DOHH2 (cell line): Measurements from ENCODE around the gene AK1.

Experiments used
- H3F3A ChIP-seq: fragments of 200-600 bp; sonication (generic), shearing (Covaris generic); 2 replicates; pipeline ENCODE4 v1.6.0; 2016; ENCODE audit warnings: antibody characterized with exemption, mild to moderate bottlenecking; ENCODE audit not compliant: control insufficient read depth, insufficient read depth
- H3K27ac ChIP-seq: fragments of 200-600 bp; sonication (generic); 2 replicates; pipeline ENCODE4 v1.5.1; 2014; ENCODE audit warnings: low read depth, mild to moderate bottlenecking, low read length, moderate library complexity
- H3K27me3 ChIP-seq: fragments of 200-600 bp; sonication (generic); 2 replicates; pipeline ENCODE4 v1.6.1; 2014; ENCODE audit warnings: mild to moderate bottlenecking, low read length, mixed read lengths; ENCODE audit not compliant: control insufficient read depth
- H3K36me3 ChIP-seq: fragments of 200-600 bp; sonication (generic); 2 replicates; pipeline ENCODE4 v1.6.1; 2014; ENCODE audit warnings: mild to moderate bottlenecking, low read length, moderate library complexity, mixed read lengths; ENCODE audit not compliant: control insufficient read depth
- H3K4me1 ChIP-seq: fragments of 200-600 bp; sonication (generic); 2 replicates; pipeline ENCODE4 v1.6.1; 2014; ENCODE audit warnings: mild to moderate bottlenecking, low read length, mixed read lengths; ENCODE audit not compliant: control insufficient read depth
- H3K4me2 ChIP-seq: fragments of 200-600 bp; sonication (generic); 2 replicates; pipeline ENCODE4 v1.6.0; 2014; ENCODE audit warnings: mild to moderate bottlenecking, low read length, moderate library complexity
- H3K4me3 ChIP-seq: fragments of 200-600 bp; sonication (generic); 2 replicates; pipeline ENCODE4 v1.5.1; 2014; ENCODE audit warnings: mild to moderate bottlenecking, low read length, mixed read lengths
- H3K79me2 ChIP-seq: fragments of 200-600 bp; sonication (generic); 2 replicates; pipeline ENCODE4 v1.6.1; 2014; ENCODE audit warnings: mild to moderate bottlenecking, low read length, mixed read lengths; ENCODE audit not compliant: control insufficient read depth
- H3K9me2 ChIP-seq: fragments of 200-600 bp; sonication (generic); replicated peaks from 2 replicates; pipeline ENCODE4 v1.6.1; 2014; ENCODE audit warnings: mild to moderate bottlenecking, low read length, mixed read lengths; ENCODE audit not compliant: control insufficient read depth
- H3K9me3 ChIP-seq: fragments of 200-600 bp; sonication (generic); 2 replicates; pipeline ENCODE4 v1.6.1; 2014; ENCODE audit warnings: antibody characterized with exemption, low read length, mixed read lengths; ENCODE audit not compliant: control insufficient read depth, insufficient read depth
- H4K20me1 ChIP-seq: fragments of 200-600 bp; sonication (generic); 2 replicates; pipeline ENCODE4 v1.6.0; 2014; ENCODE audit warnings: low read depth, mild to moderate bottlenecking, antibody characterized with exemption, low read length, moderate library complexity; ENCODE audit not compliant: control insufficient read depth, insufficient read depth
- CTCF ChIP-seq: fragments of 200-600 bp; sonication (generic); IDR thresholded peaks from one replicate; pipeline ENCODE4 v1.5.1; 2014; ENCODE audit warnings: antibody characterized with exemption, mild to moderate bottlenecking, low read depth, low read length; ENCODE audit not compliant: poor library complexity, severe bottlenecking
- EZH2phosphoT487 ChIP-seq: fragments of 200-600 bp; sonication (generic); IDR thresholded peaks from 2 replicates; pipeline ENCODE4 v1.6.1; 2017; ENCODE audit warnings: borderline replicate concordance, mild to moderate bottlenecking, antibody characterized with exemption, low read length, moderate library complexity, mixed read lengths

AK1 gene

GRCh38 chr9:127876026-127876763 is 1.3 kb downstream of the AK1 start:
- H3K27ac ChIP-seq = no peak overlapping the region
- no peaks in the 10 kb centered on the region for H3K27me3 ChIP-seq
- H4K20me1 ChIP-seq = no peaks in the 10 kb centered on the region
- H3K4me2 ChIP-seq = no peak overlapping the region
- H3K79me2 ChIP-seq = no peaks in the 10 kb centered on the region
- peaks cover 20% of the 10 kb centered on the region for H3K4me1 ChIP-seq
- TF ChIP-seq EZH2phosphoT487 (no peak), CTCF (no peak)
- H3K4me3 ChIP-seq = no peak overlapping the region
- H3K9me2 ChIP-seq = no peaks in the 10 kb centered on the region
- no peaks in the 10 kb centered on the region for H3K36me3 ChIP-seq
- H3K9me3 ChIP-seq = no peaks in the 10 kb centered on the region
- peaks cover 4% of the 10 kb centered on the region for H3F3A ChIP-seq

- Histone ChIP-seq H3K27ac (no peak overlapping the region), H3F3A (peaks cover 2% of the 10 kb centered on the region; the same call in 1 of the 2 replicates), H3K9me3 (no peaks in the 10 kb centered on the region), H3K9me2 (no peaks in the 10 kb centered on the region), H3K27me3 (no peaks in the 10 kb centered on the region), H3K4me3 (no peak overlapping the region), H4K20me1 (no peaks in the 10 kb centered on the region), H3K4me2 (no peak overlapping the region), H3K79me2 (no peaks in the 10 kb centered on the region), H3K4me1 (peaks cover 19% of the 10 kb centered on the region), H3K36me3 (no peaks in the 10 kb centered on the region)
- TF ChIP-seq CTCF = no peak
- TF ChIP-seq EZH2phosphoT487 = no peak
Measured at GRCh38 chr9:127875306-127875966, 2.0 kb downstream of the AK1 start.

- H3K79me2 ChIP-seq = no peaks in the 10 kb centered on the region
- H3K36me3 ChIP-seq = no peaks in the 10 kb centered on the region
- TF ChIP-seq CTCF (no peak), EZH2phosphoT487 (no peak)
- H3F3A ChIP-seq = no peaks in the 10 kb centered on the region
- no peak overlapping the region for H3K4me2 ChIP-seq
- no peak overlapping the region for H3K4me3 ChIP-seq
- H4K20me1 ChIP-seq = no peaks in the 10 kb centered on the region
- H3K4me1 ChIP-seq = peaks cover 11% of the 10 kb centered on the region
- no peaks in the 10 kb centered on the region for H3K9me2 ChIP-seq
- H3K9me3 ChIP-seq = no peaks in the 10 kb centered on the region
- H3K27ac ChIP-seq = no peak overlapping the region
- no peaks in the 10 kb centered on the region for H3K27me3 ChIP-seq
Measured at GRCh38 chr9:127874301-127875221, 2.9 kb downstream of the AK1 start.
